ENCODE data around the gene HEATR5A.
"Not testable (repeated sequence)": the region's sequence is repeated elsewhere in the genome, so short reads cannot be mapped to it uniquely, and the experiment has no call there.

HEATR5A gene

DNA sequence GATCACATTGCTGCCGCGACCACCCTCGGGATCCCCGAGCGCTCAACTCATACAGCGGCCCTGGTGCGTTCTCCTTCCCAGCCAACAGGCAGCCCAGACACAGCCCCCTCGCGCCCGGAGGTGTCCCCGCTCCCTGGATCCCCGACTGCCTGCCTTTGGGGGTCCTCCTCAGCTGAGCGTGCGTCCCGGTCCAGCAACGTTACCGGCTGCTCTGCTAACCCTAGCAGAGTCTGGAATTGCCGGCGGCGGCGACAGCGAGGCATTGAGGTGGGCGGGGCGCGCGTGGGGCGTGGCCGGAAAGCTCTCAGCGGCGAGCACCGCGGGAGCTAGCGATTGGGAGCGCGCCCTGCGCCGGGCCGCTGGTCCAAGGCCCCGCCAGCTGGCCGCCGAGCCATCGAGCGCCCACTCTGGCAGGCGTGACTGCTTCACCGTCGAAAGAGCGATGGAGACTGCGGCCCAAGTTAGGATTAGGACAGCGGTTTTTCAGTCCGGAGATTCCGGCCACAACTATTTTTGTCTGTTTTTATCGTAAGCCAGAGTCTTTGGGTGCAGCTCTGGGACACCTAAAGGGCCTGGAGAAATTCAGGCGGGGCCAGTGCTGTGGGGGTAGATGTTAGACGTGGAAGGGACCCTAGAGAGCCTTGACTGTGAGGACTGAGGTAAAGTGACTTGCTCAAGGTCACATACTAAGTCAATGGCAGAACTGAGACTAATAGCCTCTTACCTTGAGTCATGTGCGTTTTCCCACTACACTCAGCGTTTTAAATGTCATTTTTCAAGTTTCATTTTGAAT lies at the start of gene HEATR5A:
HEATR5A (minus strand) TSS at position 232 of the 793 bp plus-strand sequence. CDS start 17,575 bp downstream, outside the sequence.
- H3K36me3 Mint-ChIP-seq (ENCODE audit: low read depth) = no peaks in the 10 kb centered on the region
- peak within 1 kb of the TSS; percentile 84 for H3K27ac Mint-ChIP-seq
- H3K27me3 Mint-ChIP-seq (ENCODE audit: low read depth) = peaks cover 5% of the 10 kb centered on the region
- no peaks in the 10 kb centered on the region for H3K9me3 Mint-ChIP-seq
- H3K4me3 Mint-ChIP-seq = peak within 1 kb of the TSS; percentile 98
- peaks cover 20% of the 10 kb centered on the region for H3K4me1 Mint-ChIP-seq (ENCODE audit: low read depth)

GRCh38 chr14:31466554-31466953 lies 46.2 kb upstream of the HEATR5A start:
- no peak overlapping the region for H3K27ac Mint-ChIP-seq
- no peaks in the 10 kb centered on the region for H3K36me3 Mint-ChIP-seq (ENCODE audit: low read depth)
- H3K4me1 Mint-ChIP-seq (ENCODE audit: low read depth) = no peaks in the 10 kb centered on the region
- H3K27me3 Mint-ChIP-seq (ENCODE audit: low read depth) = peaks cover 4% of the 10 kb centered on the region
- H3K4me3 Mint-ChIP-seq = no peak overlapping the region
- no peaks in the 10 kb centered on the region for H3K9me3 Mint-ChIP-seq

GRCh38 chr14:31465111-31465510 lies 44.8 kb upstream of the HEATR5A start:
- Mint-ChIP-seq H3K4me3 (no peak overlapping the region), H3K9me3 (no peaks in the 10 kb centered on the region), H3K27ac (no peak overlapping the region), H3K4me1 (ENCODE audit: low read depth) (no peaks in the 10 kb centered on the region), H3K27me3 (ENCODE audit: low read depth) (peaks cover 4% of the 10 kb centered on the region), H3K36me3 (ENCODE audit: low read depth) (no peaks in the 10 kb centered on the region)

- H3K9me3 Mint-ChIP-seq; H3K27me3 Mint-ChIP-seq (ENCODE audit: low read depth); H3K4me3 Mint-ChIP-seq; H3K27ac Mint-ChIP-seq; H3K36me3 Mint-ChIP-seq (ENCODE audit: low read depth): not testable (repeated sequence)
- H3K4me1 Mint-ChIP-seq (ENCODE audit: low read depth) = peaks cover 13% of the 10 kb centered on the region
Measured at GRCh38 chr14:31462450-31462849, 42.1 kb upstream of the HEATR5A start.

DNA sequence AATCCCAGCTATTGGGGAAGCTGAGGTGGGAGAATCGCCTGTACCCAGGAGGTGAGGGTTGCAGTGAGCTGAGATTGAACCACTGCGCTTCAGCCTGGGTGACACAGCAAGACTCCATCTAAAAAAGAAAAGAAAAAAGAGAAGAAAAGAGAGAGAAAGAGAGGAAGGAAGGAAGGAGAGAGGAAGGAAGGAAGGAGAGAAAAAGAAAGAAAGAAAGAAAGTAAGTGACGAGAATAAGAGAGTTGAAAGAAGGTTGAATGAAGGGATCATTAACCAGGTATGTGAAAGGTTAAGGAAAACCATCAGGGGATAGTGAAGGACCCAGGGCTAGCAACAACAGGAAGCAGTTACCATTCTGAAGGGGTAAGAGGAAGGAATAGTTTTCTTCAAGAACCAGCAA lies 41.2 kb upstream of the HEATR5A start:
- Mint-ChIP-seq H3K36me3 (ENCODE audit: low read depth) (no peaks in the 10 kb centered on the region), H3K4me1 (ENCODE audit: low read depth) (peaks cover 18% of the 10 kb centered on the region), H3K9me3 (no peaks in the 10 kb centered on the region), H3K4me3 (no peak overlapping the region), H3K27ac (no peak overlapping the region), H3K27me3 (ENCODE audit: low read depth) (no peaks in the 10 kb centered on the region)

GRCh38 chr14:31457665-31458659 lies 37.6 kb upstream of the HEATR5A start:
- Mint-ChIP-seq H3K4me1 (ENCODE audit: low read depth) (peaks cover 28% of the 10 kb centered on the region), H3K9me3 (no peaks in the 10 kb centered on the region), H3K27ac (peak overlapping the region; percentile 95), H3K36me3 (ENCODE audit: low read depth) (no peaks in the 10 kb centered on the region), H3K4me3 (peak overlapping the region; percentile 97), H3K27me3 (ENCODE audit: low read depth) (no peaks in the 10 kb centered on the region)

- H3K36me3 Mint-ChIP-seq (ENCODE audit: low read depth) = no peaks in the 10 kb centered on the region
- peak within 1 kb of the TSS; percentile 95 for H3K27ac Mint-ChIP-seq
- peak within 1 kb of the TSS; percentile 97 for H3K4me3 Mint-ChIP-seq
- H3K4me1 Mint-ChIP-seq (ENCODE audit: low read depth) = peaks cover 28% of the 10 kb centered on the region
- H3K9me3 Mint-ChIP-seq = no peaks in the 10 kb centered on the region
- H3K27me3 Mint-ChIP-seq (ENCODE audit: low read depth) = no peaks in the 10 kb centered on the region
Measured at GRCh38 chr14:31456841-31457664, 36.7 kb upstream of the HEATR5A start, which contains the start of gene DTD2. DTD2 (minus strand) TSS chr14:31457506; CDS start chr14:31457393, 113 bp downstream.

DNA sequence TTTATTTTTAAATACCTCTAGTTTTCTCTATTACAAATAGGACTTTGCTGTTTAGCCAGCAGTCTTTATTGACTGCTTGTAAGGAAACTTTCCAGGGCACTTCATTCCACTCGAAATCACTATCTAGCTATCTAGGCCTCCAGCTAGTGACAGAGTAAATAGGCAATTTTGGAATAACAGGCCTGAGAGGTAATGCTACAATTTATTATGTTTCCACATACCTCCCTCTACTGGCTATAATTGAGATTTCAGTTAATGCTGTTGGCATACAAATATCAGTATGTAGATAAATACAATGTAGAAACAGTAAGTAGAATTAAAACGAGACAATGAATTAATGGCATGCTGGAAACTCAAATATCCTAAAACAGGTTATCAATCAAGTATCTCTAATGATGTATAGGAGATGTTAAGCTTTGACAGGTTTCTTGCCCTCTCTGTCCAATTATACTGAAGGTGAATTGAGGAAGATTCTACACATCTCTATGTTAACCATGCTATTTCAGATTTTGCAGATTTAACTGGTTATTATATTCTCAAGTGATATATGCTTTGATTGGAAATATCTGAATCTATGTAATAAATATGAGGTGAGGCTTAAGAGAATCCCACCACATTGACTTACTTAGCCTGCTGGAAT lies 29.7 kb upstream of the HEATR5A start:
- peaks cover 15% of the 10 kb centered on the region for H3K36me3 Mint-ChIP-seq (ENCODE audit: low read depth)
- no peak overlapping the region for H3K27ac Mint-ChIP-seq
- H3K4me3 Mint-ChIP-seq = no peak overlapping the region
- no peaks in the 10 kb centered on the region for H3K27me3 Mint-ChIP-seq (ENCODE audit: low read depth)
- H3K4me1 Mint-ChIP-seq (ENCODE audit: low read depth) = peaks cover 2% of the 10 kb centered on the region
- H3K9me3 Mint-ChIP-seq = no peaks in the 10 kb centered on the region

DNA sequence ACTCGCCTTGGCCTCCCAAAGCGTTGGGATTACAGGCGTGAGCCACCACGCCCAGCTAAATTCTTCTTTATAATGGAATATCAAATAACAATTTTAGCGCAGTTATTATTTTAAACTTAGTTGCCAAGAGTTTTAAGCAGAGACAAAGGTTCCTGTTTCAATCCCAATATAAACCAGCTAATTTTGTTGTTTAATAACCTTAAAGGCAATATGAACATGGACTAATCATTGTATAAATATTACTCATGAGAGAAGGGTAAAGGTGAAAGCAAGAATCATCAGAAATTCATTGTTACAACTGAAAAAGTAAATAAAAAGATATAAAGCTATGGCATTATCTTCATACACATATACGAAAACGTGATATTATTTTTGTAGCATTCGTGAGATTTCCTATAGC lies 28.8 kb upstream of the HEATR5A start:
- Mint-ChIP-seq H3K36me3 (ENCODE audit: low read depth) (peaks cover 16% of the 10 kb centered on the region), H3K27me3 (ENCODE audit: low read depth) (no peaks in the 10 kb centered on the region), H3K9me3 (peaks cover 1% of the 10 kb centered on the region), H3K27ac (no peak overlapping the region), H3K4me3 (no peak overlapping the region), H3K4me1 (ENCODE audit: low read depth) (no peaks in the 10 kb centered on the region)

DNA sequence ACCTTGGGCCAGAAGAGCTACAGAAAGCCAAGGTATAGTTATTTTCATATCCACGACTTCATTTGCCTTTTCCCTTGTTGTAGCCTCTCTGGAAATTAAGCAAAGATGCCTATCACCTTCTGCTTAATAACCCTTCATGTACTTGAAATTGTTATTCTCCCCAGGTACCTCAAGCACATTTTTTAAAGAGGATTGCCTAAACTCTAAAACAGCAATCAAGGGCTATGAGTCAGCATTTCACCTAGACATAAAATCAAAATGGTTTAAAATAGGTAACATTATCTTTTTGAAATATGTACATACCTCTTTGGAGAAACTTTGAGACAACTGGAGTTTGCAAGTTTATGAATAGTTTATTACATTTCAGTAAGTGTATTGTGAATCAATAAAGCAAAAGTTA lies 25.4 kb upstream of the HEATR5A start:
- H3K36me3 Mint-ChIP-seq (ENCODE audit: low read depth) = peaks cover 15% of the 10 kb centered on the region

GRCh38 chr14:31442284-31442683 lies 21.9 kb upstream of the HEATR5A start:
- no peaks in the 10 kb centered on the region for H3K27me3 Mint-ChIP-seq (ENCODE audit: low read depth)
- H3K36me3 Mint-ChIP-seq (ENCODE audit: low read depth) = peaks cover 14% of the 10 kb centered on the region
- peaks cover 4% of the 10 kb centered on the region for H3K9me3 Mint-ChIP-seq
- H3K4me3 Mint-ChIP-seq = no peak overlapping the region
- no peak overlapping the region for H3K27ac Mint-ChIP-seq
- H3K4me1 Mint-ChIP-seq (ENCODE audit: low read depth) = no peaks in the 10 kb centered on the region

More for the DNA sequence above, 25.4 kb upstream of the HEATR5A start:
- Mint-ChIP-seq H3K27ac (no peak overlapping the region), H3K4me1 (ENCODE audit: low read depth) (no peaks in the 10 kb centered on the region), H3K27me3 (ENCODE audit: low read depth) (no peaks in the 10 kb centered on the region), H3K4me3 (no peak overlapping the region), H3K9me3 (peaks cover 4% of the 10 kb centered on the region)

DNA sequence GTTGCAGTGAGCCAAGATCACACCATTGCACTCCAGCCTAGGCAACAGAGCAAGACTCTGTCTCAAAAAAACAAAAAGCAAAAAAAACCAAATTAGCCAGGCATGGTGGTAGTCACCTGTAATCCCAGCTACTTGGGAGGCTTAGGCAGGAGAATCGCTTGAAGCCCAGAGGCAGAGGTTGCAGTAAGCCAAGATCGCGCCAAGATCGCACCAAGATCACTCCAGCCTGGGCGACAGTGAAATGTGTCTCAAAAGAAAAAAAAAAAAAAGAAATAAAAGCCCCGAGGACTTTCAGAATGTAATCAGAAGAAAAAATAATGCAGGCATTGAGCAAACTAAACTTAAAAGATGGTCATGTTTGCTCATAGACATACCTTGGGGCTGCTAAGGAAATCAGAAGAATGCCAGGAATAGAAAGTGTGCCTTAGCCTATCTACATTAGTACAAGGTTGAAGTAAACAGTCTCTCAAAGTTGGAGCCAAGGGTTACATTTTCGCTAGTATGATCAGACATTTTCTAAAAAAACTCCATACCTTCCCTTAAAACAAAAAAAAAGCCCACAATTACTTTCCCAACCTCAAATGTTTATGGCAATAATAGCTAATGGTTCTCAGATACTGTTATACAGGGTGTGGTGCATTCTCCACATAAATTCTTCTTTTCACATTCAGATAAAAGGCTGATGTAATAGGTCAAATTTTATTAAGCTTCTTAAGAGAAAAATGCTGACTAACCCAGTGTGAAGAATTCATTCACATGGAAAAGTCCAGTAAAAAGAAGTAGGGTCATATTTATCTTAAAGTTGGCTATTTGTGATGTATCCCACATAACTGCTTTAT lies 21.1 kb upstream of the HEATR5A start:
- Mint-ChIP-seq H3K27ac (no peak overlapping the region), H3K4me1 (ENCODE audit: low read depth) (no peaks in the 10 kb centered on the region), H3K36me3 (ENCODE audit: low read depth) (peaks cover 14% of the 10 kb centered on the region), H3K27me3 (ENCODE audit: low read depth) (no peaks in the 10 kb centered on the region), H3K9me3 (peaks cover 4% of the 10 kb centered on the region), H3K4me3 (no peak overlapping the region)

GRCh38 chr14:31440280-31440679 lies 19.9 kb upstream of the HEATR5A start:
- Mint-ChIP-seq H3K27me3 (ENCODE audit: low read depth) (no peaks in the 10 kb centered on the region), H3K36me3 (ENCODE audit: low read depth) (peaks cover 7% of the 10 kb centered on the region), H3K4me3 (no peak overlapping the region), H3K4me1 (ENCODE audit: low read depth) (no peaks in the 10 kb centered on the region), H3K27ac (no peak overlapping the region), H3K9me3 (peaks cover 7% of the 10 kb centered on the region)
